HG02798 (cell line): ENCODE data around the gene RTN4IP1.

Experiments used
- ATAC-seq: cut with Tn5 transposase; IDR thresholded peaks from one replicate; pipeline ENCODE4 v1.9.1; 2021; ENCODE audit warnings: mild to moderate bottlenecking; ENCODE audit not compliant: unreplicated experiment, poor library complexity

Gene RTN4IP1, protein sequence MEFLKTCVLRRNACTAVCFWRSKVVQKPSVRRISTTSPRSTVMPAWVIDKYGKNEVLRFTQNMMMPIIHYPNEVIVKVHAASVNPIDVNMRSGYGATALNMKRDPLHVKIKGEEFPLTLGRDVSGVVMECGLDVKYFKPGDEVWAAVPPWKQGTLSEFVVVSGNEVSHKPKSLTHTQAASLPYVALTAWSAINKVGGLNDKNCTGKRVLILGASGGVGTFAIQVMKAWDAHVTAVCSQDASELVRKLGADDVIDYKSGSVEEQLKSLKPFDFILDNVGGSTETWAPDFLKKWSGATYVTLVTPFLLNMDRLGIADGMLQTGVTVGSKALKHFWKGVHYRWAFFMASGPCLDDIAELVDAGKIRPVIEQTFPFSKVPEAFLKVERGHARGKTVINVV

DNA sequence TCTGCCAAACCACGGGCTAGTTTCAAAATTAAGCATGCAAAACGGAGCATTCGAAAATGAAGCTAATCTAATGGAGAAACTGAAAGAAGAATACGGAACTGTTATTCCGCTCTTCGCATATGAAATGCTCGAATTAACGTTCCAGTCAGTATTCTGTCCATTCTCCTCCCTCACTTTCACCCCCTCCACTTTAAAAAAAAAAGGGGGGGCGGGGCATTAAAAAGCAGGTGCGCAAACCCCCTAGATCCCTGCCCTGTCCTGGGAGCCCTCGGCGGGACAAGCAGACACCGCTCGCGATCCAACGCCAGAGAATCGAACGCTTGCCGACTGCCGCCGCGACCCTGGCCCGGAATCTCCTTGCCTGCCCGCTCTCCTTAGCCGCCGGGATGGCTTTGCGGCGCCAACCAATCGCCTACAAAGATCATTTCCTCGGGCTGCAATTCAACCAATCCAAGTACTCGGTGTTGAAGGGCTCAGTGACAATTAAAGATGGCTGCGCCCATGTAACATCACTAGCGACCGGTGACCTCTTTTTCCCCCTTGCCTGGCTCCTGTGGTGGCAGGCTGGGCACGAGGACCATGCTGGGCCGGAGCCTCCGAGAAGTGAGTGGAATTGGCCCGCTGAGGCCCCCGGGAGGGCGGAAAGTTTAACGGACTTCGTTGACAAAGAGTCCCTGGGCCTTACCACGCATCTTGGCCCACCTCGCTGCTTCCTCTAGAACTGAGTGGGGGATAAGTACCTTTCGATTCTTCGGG is at the start of gene RTN4IP1, which contains the start of gene QRSL1:
RTN4IP1 (minus strand) TSS at position 396 of the 756 bp plus-strand sequence. CDS start 477 bp downstream, outside the sequence.
QRSL1 (plus strand) TSS at position 476 of the 756 bp plus-strand sequence; CDS start at position 580, 104 bp downstream.
- ATAC-seq, result peak; percentile 88

GRCh38 chr6:106677282-106677681 is 48.0 kb upstream of the RTN4IP1 start:
- ATAC-seq, result no peak

GRCh38 chr6:106674541-106675229 is 45.4 kb upstream of the RTN4IP1 start:
- ATAC-seq, result no peak

DNA sequence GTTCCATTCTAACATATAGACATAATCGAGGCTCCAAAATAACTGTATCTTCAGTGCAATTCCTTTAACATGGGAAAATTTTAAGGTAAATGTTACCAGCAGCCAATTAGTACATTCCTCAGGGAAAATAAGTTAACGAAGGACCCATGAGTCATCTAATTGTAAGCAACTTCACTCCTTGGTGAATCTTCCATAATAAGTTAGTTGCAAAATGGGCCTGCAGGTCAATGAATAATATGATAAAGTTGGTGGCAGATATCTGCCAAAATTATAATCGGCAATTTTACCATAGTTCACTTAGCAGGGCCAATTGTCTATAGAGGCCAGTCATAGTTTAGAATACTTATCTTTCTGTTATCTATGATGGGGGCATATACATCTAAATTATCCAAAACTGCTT is 42.4 kb upstream of the RTN4IP1 start:
- no peak for ATAC-seq

DNA sequence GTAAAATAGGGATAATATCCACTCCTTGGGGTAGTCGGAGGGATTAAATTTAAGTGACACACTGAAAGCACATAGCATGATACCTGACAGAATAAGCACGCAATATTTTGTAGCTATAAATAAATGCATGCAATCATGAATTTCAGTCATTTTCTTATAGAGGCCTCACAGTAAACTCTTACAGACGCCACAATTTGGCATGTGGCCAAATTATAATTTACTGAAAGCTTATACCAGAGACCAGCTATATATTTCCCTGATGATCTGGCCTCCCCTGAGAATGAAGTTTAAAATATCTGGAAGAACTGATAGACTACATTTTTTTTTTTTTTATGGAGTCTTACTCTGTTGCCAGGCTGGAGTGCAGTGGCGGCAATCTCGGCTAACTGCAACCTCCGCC is 40.9 kb upstream of the RTN4IP1 start:
- no peak for ATAC-seq

GRCh38 chr6:106667022-106667402 is 37.7 kb upstream of the RTN4IP1 start:
- no peak for ATAC-seq

GRCh38 chr6:106666282-106667021 is 37.2 kb upstream of the RTN4IP1 start:
- peak; percentile 98 for ATAC-seq

DNA sequence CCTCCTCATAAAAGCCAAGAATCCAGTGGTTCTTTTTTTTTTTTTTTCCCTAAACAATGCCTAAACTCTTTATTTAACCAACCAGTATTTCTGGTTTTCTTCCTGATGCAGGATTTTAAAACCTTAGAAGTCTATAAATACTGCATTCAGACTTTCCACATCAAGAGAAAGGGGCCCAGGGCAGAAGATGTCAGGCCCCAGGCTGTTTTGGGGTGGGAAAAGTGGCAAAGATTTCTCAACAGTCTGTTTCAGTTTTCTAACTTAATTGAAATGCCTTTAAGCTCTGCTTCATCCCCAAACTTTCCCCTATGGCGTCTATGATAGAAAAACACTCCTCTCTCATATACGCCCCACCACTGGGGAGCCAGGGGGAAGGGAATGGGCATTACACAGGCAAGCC is 33.2 kb upstream of the RTN4IP1 start:
- no peak for ATAC-seq

DNA sequence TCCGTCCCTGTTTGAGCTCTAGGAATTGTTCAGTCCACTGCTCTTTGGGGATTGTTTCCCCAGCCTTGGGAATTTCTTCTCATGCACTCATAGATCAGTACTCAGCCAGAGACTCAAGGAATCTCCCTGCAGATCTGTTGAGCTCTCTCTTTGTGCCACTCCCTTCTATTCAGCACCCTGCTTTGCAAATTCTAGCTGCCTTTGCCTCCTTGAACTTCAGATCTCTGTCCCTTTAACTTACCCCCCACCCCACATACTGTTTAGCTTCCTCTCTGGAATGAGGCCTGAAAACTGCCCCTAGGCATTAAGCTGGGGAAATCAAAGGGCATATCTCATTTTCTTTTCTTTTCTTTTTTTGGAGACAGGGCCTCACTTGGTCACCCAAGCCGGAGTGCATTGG is 30.6 kb upstream of the RTN4IP1 start:
- no peak for ATAC-seq

GRCh38 chr6:106658469-106658868 is 29.2 kb upstream of the RTN4IP1 start:
- ATAC-seq, result no peak

DNA sequence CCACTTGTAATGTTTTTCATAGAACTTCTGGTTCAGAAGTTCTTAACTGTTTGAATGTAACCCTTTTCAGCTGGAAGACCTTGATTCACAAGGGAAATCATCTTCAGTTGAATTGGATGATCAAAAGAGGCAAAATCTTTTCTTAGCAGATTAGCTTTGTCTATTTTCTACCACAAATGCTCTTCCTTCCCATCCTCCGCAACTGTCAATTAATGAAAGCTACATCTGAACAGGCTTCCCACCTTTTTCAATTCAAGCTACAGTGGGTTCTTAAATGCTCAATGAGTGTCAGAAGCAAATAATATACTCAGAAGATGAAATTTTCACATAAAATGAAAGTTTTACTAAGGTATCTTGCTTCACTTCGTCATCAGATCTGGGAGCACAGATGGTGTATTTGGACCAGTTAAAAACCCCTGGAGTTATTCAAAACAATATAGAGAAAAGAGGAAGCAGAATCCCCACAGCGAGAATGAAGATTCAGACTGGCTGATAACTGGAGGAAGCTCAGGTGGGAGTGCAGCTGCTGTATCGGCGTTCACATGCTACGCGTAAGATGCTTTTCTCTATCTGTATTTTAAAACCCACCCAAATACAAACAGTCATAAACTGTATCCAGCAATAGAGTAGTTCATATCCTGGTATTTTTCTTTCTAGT is 19.5 kb upstream of the RTN4IP1 start:
- peak; percentile 81 for ATAC-seq

GRCh38 chr6:106643061-106643460 is 13.8 kb upstream of the RTN4IP1 start:
- ATAC-seq, result no peak

GRCh38 chr6:106642476-106642875 is 13.2 kb upstream of the RTN4IP1 start:
- ATAC-seq, result no peak

- no peak for ATAC-seq
Measured at GRCh38 chr6:106639812-106640211, 10.5 kb upstream of the RTN4IP1 start.

GRCh38 chr6:106637717-106638341 is 8.5 kb upstream of the RTN4IP1 start:
- peak; percentile 81 for ATAC-seq

DNA sequence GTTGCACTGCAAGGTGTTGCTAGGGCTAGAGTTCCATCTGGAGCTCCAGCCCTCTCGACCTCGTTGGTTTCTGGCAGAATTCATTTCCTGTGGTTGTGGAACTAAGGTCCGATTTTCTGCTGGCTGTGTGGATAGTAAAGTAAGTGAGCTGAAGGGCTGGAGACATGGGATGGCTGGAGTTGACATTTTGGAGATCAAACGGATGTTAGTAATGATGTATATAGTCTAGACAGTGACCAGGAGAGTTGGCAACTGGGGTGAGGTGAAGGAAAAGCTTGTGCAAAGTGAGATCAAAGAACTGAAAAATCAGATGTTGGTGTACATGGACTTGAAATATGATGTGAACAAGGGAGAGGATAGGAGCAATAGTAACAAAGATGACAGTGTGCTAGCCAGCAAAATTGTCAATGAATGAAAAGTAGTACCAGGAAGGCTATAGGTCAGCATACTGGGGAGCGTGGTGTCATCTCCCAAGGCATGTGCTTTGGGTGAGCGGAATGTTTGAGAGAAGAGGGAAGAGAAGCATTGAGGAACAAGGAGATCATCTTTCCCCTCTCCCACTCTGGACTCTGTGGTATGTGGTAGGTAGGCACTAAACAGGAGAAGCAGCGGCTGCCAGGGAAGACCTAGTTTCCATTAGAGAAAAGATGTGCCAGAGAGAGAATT is 7.9 kb upstream of the RTN4IP1 start:
- peak; percentile 30 for ATAC-seq

GRCh38 chr6:106634565-106634964 is 5.3 kb upstream of the RTN4IP1 start:
- ATAC-seq, result no peak

DNA sequence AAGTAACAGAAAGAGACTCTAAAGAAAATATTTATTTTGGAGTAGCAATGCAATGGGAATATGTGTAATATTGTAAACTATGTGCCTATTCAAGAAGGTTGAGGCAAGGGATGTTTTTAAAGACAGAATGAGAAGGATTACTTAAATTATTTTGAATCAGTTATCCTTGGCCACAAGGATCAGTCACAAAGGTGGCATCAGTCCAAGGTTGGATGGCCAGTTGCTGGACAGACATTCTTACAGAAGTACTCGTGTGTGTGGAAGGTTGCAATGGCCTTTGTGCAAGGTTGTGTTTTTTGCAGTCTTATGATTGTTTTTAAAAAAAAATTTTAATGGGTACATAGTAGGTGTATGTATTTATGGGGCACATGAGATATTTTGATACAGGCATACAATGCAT is 2.0 kb upstream of the RTN4IP1 start:
- no peak for ATAC-seq

GRCh38 chr6:106630366-106630765 is 1.1 kb upstream of the RTN4IP1 start:
- ATAC-seq, result no peak
